Measurements from ENCODE around the gene KATNBL1.
"Not testable (repeated sequence)": the region's sequence is repeated elsewhere in the genome, so short reads cannot be mapped to it uniquely, and the experiment has no call there.

KATNBL1 gene

GRCh38 chr15:34209421-34210282, at the start of gene KATNBL1:
Gene KATNBL1, minus strand, starts transcription at chr15:34210096. Its CDS starts 46,420 bp downstream, at chr15:34163676.
- peak; percentile 94 for DNase-seq

- no peak for DNase-seq
Observed at GRCh38 chr15:34259566-34259965, 49.7 kb upstream of the KATNBL1 start.

GRCh38 chr15:34258151-34258550, 48.3 kb upstream of the KATNBL1 start:
- no peak for DNase-seq

- DNase-seq = no peak
Observed at GRCh38 chr15:34252545-34252944, 42.6 kb upstream of the KATNBL1 start.

- no peak for DNase-seq
Observed at GRCh38 chr15:34248190-34248589, 38.3 kb upstream of the KATNBL1 start.

- no peak for DNase-seq
Observed at GRCh38 chr15:34246276-34246976, 36.5 kb upstream of the KATNBL1 start.

GRCh38 chr15:34243226-34243625, 33.3 kb upstream of the KATNBL1 start:
- DNase-seq = no peak

- DNase-seq = no peak
Observed at GRCh38 chr15:34242331-34242710, 32.4 kb upstream of the KATNBL1 start.

GRCh38 chr15:34241376-34242330, 31.8 kb upstream of the KATNBL1 start:
- DNase-seq = peak; percentile 41

- DNase-seq = no peak
Observed at GRCh38 chr15:34240537-34240936, 30.6 kb upstream of the KATNBL1 start.

- DNase-seq = no peak
Observed at GRCh38 chr15:34239151-34239808, 29.4 kb upstream of the KATNBL1 start.

- DNase-seq = no peak
Observed at GRCh38 chr15:34233614-34234013, 23.7 kb upstream of the KATNBL1 start.

- no peak for DNase-seq
Observed at GRCh38 chr15:34223904-34224596, 14.2 kb upstream of the KATNBL1 start.

GRCh38 chr15:34217587-34218225, 7.8 kb upstream of the KATNBL1 start:
- DNase-seq = no peak

GRCh38 chr15:34216527-34217270, 6.8 kb upstream of the KATNBL1 start:
- DNase-seq = no peak

GRCh38 chr15:34214135-34214534, 4.2 kb upstream of the KATNBL1 start:
- DNase-seq = no peak

- no peak for DNase-seq
Observed at GRCh38 chr15:34213690-34214089, 3.8 kb upstream of the KATNBL1 start.

GRCh38 chr15:34206011-34206410, 3.9 kb downstream of the KATNBL1 start:
- no peak for DNase-seq

GRCh38 chr15:34203936-34204335, 6.0 kb downstream of the KATNBL1 start:
- DNase-seq = no peak

- no peak for DNase-seq
Observed at GRCh38 chr15:34203305-34203704, 6.6 kb downstream of the KATNBL1 start.

GRCh38 chr15:34193272-34193671, 16.6 kb downstream of the KATNBL1 start:
- DNase-seq = not testable (repeated sequence)
